ENCODE data around the gene EDAR.
A peak's percentile ranks its signal among the peaks of the same experiment; 100 is the strongest.

EDAR gene

GRCh38 chr2:108938077-108938710 lies 50.8 kb downstream of the EDAR start:
- no peak for DNase-seq

GRCh38 chr2:108937367-108938017 lies 51.5 kb downstream of the EDAR start:
- no peak for DNase-seq

GRCh38 chr2:108936866-108937265 lies 52.2 kb downstream of the EDAR start:
- no peak for DNase-seq

GRCh38 chr2:108936076-108936864 lies 52.8 kb downstream of the EDAR start:
- DNase-seq = no peak

DNA sequence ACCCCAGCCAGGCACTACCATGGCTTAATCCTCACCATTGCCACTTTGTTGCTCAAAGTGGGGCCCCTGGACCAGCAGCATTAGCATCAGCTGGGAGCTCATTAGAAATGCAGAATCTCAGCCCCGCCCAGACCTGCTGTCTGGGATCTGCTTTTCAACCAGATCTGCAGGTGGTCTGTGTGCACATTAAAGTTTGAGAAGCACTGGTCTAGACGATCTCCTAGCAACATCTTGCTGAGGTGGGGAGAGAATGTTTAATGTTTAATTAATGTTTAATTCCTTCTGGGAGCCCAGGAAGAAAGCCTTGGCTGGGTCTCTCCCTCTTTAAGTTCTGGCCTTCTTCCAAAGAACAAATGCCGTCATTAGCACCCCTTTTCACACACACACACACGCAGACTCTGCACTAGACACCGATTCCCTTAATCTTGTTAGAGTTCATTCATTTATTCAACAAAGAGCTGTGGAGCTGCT lies 53.7 kb downstream of the EDAR start:
- no peak for DNase-seq

DNA sequence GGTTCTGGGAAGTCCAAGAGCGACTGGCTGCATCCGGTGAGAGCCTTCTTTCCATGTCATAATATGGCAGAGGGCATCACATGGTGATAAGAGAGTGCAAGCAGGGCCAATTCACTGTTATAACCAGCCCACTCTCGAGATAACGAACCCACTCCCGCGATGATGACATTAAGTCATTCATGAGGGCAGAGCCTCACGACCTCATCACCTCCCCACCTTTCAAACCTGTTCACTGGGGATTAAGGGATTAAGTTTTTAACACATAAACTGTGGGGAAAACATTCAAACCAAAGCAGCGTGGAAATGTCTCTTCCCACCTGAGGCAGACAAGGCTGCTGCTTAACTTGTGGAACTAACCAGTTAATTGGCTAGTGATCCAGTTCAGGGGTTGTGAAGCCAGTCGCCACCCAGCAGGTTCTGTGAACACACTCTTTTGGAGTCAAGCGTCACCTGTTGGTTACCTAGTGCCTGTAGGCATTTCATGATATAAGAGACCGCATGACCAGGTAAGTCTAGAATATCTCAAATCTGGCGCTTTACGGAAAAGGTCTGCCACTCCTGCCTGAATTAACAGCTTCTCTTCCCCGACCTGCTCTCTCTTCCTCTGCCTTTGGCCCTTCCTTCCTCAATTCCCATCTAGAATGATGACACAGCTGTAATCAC lies 54.3 kb downstream of the EDAR start:
- DNase-seq = no peak

DNA sequence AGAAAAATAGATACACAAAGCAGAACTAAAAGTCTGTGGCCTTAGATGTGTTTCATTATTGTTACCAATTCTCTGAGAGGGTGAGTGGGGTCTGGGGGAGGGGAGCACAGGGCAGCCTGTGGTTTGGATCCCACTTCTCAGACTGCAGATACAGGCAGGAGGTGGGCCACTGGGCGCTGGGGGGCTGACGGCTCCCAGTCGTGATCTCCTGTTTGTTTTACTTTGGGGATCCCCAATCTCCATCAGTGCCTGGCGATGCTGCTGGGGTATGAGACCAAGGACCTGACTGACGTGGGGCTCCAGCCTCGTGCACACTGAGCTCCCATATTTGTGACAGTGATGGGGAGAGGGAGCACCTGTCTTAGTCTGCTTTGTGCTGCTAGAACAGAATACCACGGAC lies 54.9 kb downstream of the EDAR start:
- no peak for DNase-seq

DNA sequence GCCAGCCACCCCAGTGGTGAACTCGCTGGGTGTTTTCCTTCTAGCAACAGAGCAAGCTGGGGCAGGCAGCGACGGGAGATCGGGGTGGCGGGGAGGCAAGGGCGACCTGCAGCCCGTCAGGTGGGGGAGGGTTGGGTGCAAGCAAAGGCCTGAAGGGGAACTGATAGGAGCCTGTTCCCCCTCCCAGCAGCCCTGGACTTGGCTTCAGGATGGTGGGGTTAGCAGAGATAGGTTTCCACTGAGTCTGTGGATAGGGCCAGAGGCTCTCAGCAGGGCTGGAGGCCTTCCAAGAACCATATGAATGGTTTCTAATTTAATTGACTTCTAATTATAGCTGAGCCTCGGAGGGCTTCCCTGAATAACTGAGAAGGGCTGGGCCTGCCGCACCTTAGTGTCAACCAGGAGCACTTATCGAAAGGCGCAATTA lies 55.3 kb downstream of the EDAR start:
- DNase-seq = no peak

DNA sequence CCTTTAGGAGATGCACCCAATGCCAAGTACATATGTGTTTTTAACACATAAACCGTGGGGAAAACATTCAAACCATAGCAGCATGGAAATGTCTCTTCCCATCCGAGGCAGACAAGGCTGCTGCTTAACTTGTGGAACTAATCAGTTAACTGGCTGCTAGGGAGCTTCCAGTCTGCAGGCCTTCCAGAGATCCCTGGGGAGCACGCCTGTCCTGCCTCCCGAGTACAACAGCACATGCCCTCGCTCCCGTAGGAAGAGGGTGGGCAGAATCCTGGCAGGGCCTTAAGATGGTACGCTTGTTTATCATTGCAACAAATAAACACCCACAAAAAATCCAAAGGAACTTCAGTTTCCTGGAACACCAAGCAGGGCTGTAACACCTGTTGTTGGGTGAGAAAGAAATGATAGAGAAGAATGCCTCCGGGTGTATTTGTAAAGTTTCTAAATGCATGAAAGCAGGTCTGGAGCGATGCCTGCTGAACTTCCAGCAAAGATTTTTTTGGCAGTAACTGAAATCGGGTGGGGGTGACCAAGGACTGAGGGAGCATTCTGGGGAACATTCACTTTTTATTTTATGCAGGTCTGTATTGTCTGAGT lies 56.2 kb downstream of the EDAR start:
- no peak for DNase-seq

DNA sequence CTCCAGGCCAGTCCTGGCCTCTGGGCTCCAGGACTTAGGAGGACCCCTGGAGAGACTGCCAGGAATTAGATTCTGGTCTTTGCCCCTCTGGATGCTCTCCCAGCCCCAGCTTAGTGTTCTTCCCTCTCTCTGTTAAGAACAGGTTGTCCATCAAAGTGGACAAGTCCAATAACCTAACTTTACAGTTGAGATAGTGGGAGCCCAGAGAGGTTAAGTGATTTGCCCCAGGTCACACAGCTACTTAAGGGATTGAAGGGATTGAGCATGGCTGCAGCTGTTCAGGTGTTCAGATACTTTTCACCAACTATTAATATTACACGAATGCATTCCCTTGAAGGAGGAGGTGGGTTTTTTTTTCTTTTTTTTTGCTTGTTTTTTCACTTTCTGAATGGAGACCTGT lies 57.6 kb downstream of the EDAR start:
- no peak for DNase-seq

DNA sequence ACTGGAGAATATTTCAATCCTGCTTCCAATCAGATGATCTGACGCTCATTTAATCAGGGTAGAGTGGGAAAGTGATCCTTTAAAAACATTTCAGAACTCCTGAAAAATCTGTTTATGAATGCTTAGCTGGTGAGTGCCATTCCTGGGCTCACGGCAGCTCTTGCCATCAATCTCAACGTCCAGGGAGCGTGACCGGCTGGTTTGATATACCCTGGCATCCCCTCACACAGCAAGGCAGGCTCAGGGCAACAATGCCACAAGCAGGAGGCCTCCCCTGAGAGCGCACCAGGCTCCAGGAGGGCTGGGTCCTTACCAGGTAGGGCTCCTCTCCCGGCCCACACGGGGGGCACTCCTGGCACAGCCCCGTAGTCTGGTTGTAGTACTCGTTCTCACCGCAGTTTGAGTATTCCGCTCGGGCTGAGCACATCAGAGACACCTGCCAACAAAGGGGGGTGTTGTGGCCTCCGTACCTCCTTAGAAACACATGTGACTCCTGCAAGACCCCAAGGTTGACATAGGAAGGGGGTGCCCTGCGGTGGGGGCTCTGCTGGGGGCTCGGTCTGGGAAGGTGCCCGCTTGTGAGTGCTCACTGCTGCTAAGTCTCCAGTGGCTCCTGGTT lies 59.1 kb downstream of the EDAR start:
- DNase-seq = no peak

DNA sequence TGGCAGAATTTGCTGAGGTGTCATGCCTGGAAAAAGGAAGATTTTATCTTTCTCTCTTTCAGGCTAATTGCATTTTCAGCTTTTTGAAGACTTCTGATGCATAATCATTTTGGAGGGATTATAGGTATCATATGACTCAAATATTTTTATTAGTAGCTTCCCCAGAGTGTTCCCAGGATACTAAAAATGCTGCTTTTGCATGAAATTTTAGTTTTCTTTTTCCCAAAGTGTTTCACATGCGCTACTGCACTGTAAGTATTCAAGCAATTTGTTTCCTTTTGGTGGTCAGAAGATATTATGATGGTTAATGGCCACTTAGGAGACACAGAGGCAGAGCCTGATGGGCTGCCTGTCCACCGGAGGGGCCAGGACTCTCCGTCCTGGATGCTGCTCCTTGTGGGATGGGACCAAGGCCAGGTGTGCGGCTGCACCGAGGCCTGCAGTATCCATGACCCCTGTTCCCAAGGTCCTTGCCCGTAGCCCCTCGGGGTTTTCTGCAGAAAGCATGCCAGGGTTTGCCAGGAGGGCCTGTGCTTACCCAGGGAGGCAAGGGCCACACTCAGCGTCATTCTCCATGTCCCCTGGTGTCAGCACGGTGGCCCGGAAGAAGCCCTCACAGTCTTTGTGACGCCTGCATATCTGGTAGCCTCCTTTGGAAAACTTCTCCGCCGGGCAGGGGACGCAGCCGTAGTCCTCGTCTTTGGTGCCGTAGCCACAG lies 60.2 kb downstream of the EDAR start:
- no peak for DNase-seq

DNA sequence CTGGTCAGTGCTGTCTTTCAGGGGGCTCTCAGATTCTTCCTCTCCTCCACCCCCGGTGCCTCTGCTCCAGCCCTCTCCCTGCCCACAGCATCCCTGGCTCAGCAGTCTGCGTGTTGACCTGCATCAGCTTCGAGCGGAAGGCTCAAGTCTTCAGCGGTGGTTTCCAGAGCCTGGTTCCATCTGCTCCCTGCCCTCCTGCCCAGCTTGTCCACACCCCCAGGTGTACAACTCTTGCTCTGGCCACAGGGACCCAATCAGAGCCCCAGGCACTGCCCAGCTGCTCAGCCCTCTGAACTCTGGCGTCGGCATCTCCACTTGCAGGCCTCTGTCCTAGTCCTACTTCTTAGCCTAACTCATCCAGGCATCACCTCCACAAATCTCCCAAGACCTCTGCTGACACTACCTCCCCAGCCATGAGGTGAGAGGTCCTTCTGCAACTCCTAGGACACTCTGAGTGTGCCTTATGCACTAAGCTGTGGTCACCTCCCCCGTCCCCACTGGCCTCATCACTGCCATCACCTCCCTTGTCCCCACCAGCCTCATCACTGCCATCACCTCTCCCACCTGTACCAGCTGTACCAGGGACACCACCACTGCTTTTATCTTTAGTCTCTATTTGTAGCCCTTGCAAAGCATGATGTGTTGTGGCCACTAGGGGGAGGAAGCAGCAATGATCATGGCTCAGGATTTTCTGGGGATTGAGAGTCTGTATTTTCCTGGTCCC lies 60.9 kb downstream of the EDAR start:
- peak in 1 of 2 donors; percentile 52 for DNase-seq

DNA sequence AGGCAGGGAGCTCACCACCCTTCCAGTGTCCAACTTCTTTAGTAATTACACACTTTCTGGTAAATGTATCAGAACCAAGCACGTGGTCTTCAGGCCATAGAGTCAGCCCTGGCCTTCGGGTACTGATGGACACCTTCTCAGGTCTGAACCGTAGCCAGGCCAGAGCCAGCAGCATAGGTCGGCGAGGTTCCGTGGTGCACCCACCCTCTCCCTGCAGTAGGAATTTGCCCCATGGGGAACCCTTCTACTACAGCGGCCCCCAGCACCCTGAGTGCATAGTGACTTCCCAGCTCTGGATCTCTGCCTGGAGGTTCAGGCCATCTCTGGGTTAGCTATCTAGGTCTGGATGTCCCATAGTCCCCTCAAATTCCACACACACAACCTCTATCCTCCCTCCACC lies 61.6 kb downstream of the EDAR start:
- DNase-seq = no peak

DNA sequence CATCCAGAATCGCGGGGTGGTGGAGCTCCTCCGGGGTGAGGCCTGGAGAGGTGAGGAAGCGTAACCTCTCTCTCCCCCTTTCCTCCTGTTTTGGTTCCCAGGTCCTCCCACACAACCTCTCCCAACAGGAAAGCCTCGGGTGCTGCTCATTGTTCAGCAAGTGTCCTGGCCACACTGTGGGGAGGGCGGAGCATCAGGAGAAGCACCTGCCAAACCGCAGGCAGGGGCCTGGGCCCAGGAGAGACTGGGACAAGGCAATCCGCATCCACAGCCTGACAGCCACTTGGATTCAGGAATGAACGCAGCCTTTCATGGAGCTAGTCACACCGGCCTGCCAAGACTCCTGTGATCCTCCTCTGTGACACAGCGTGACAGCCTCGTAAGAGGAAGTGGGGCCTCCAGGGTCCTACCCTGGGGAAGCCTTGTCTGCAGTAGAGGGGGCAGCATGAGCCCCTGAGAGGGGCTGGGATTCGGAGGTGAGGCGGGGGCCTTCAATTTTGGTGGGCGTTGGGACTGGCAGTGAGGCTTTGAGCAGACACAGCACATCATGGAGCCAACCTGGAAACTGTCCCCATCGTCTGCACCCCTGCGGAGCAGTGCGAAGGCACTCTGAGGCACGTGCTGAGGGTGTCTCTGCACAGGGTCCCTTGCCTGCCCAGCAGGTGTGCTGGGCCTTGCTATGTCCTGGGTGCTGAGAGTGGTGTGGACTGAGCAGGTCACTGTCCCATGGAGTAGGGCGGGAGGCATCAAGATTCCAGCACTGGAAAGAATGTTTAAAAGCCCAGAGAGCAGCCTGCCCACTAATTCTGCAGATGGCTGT lies 62.2 kb downstream of the EDAR start:
- DNase-seq = no peak

- no peak for DNase-seq
Measured at GRCh38 chr2:108925735-108926134, 63.3 kb downstream of the EDAR start.

DNA sequence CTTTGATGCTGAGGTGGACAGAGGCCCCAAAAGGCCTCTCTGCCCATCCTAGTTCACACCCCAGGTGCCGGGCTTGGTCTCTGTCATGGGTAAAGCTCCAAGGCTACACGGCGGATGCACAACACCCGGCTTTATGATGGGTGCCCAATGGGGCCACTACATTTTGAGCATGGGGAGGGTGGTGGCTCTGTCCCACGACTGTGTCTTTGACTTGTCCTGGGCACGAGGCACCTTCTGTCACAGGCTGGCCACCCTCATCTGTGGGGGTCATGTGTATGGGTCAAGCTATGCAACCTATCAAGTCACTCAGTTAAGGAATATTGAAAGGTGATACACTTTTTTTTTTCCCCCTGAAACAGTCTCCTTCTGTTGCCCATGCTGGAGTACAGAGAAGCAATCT lies 63.7 kb downstream of the EDAR start:
- DNase-seq = no peak

DNA sequence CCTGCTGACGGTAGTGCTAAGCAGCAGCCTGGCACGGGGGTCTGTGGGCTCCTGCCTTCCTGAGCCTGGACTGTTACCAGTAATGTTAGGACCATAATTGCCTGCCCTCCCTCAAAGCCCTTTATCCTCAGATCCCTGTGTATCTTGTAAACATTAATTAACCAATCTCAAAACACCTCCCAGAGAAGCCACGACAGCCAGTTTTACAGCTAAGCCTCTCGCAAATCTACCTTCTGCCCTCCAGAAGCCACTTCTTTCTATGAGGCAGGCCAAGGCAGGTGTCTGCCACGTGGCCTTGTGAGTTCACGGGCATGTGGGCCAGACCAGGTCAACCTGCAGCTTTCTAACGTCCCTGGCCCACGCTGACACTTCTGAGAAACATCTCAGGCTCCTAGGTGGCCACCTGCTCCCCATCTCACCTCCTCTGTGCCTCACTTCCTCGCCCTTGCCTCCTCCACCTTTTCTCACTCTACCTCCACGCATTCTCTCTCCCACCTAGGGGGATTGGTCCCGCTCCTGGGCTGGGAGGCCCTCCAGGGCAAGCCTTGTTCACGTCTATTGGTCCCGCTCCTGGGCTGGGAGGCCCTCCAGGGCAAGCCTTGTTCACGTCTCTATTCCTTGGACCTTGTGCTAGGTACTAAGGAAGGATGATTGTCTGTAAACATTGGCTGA lies 64.3 kb downstream of the EDAR start:
- DNase-seq = no peak

GRCh38 chr2:108923736-108924579 lies 65.1 kb downstream of the EDAR start:
- no peak for DNase-seq
